H9 (cell line): ENCODE measurements around the gene CCT2. TPM values are rescaled to one million over a fixed set of nuclear protein-coding genes. Genes with fewer than 3 reads are reported as not detected.

Experiments
- DNase-seq: peaks from one replicate; pipeline ENCODE4 v3.0.0-alpha.2; 2017
- H2AFZ ChIP-seq: one replicate; pipeline ENCODE4 v1.6.1; 2013; ENCODE audit warnings: mild to moderate bottlenecking, low read length, control low read depth, moderate library complexity
- H2AK5ac ChIP-seq: 2 replicates; pipeline ENCODE4 v1.6.1; 2013; ENCODE audit warnings: low read length, control low read depth, mixed read lengths; ENCODE audit not compliant: insufficient read length
- H2BK120ac ChIP-seq: one replicate; pipeline ENCODE4 v1.6.1; 2013; ENCODE audit warnings: low read depth, mild to moderate bottlenecking, low read length, control low read depth, inconsistent platforms; ENCODE audit not compliant: poor library complexity, severe bottlenecking
- H2BK12ac ChIP-seq: 2 replicates; pipeline ENCODE4 v1.6.1; 2013; ENCODE audit warnings: low read length, control low read depth, mixed read lengths, low read depth; ENCODE audit not compliant: insufficient read length
- H2BK15ac ChIP-seq: 2 replicates; pipeline ENCODE4 v1.6.1; 2013; ENCODE audit warnings: low read depth, low read length, control low read depth
- H2BK20ac ChIP-seq: one replicate; pipeline ENCODE4 v1.6.1; 2013; ENCODE audit warnings: low read depth, mild to moderate bottlenecking, low read length, control low read depth, inconsistent platforms; ENCODE audit not compliant: poor library complexity, severe bottlenecking
- H2BK5ac ChIP-seq: 2 replicates; pipeline ENCODE4 v1.6.1; 2013; ENCODE audit warnings: low read length, control low read depth, mixed read lengths; ENCODE audit not compliant: insufficient read length
- H3K14ac ChIP-seq: 2 replicates; pipeline ENCODE4 v1.6.1; 2013; ENCODE audit warnings: low read length, control low read depth; ENCODE audit not compliant: insufficient read depth
- H3K18ac ChIP-seq: 2 replicates; pipeline ENCODE4 v1.6.1; 2013; ENCODE audit warnings: low read depth, mild to moderate bottlenecking, mixed read lengths, low read length, control low read depth; ENCODE audit not compliant: insufficient read length
- H3K23ac ChIP-seq: 2 replicates; pipeline ENCODE4 v1.6.1; 2013; ENCODE audit warnings: low read length, control low read depth, mixed read lengths, low read depth; ENCODE audit not compliant: insufficient read length
- H3K23me2 ChIP-seq: 2 replicates; pipeline ENCODE4 v1.6.1; 2013; ENCODE audit warnings: low read depth, mild to moderate bottlenecking, mixed read lengths, low read length, control low read depth; ENCODE audit not compliant: insufficient read length, poor library complexity, severe bottlenecking
- H3K27ac ChIP-seq: 2 replicates; pipeline ENCODE4 v1.5.1; 2013; ENCODE audit warnings: low read length, control low read depth, mixed read lengths, low read depth; ENCODE audit not compliant: insufficient read length
- H3K27me3 ChIP-seq: 2 replicates; pipeline ENCODE4 v1.6.1; 2013; ENCODE audit warnings: low read length, control low read depth, inconsistent platforms; ENCODE audit not compliant: insufficient read depth
- H3K4ac ChIP-seq: 2 replicates; pipeline ENCODE4 v1.6.1; 2013; ENCODE audit warnings: low read depth, mild to moderate bottlenecking, control low read depth, inconsistent platforms, low read length, moderate library complexity
- H3K4me1 ChIP-seq: 2 replicates; pipeline ENCODE4 v1.6.1; 2013; ENCODE audit warnings: low read length, control low read depth, inconsistent platforms; ENCODE audit not compliant: insufficient read depth
- H3K4me2 ChIP-seq: 2 replicates; pipeline ENCODE4 v1.6.1; 2013; ENCODE audit warnings: low read length, control low read depth, mixed read lengths; ENCODE audit not compliant: insufficient read length, insufficient read depth
- H3K56ac ChIP-seq: 2 replicates; pipeline ENCODE4 v1.6.1; 2013; ENCODE audit warnings: low read depth, mild to moderate bottlenecking, mixed read lengths, low read length, control low read depth; ENCODE audit not compliant: insufficient read length
- H3K79me1 ChIP-seq: 2 replicates; pipeline ENCODE4 v1.6.1; 2013; ENCODE audit warnings: low read depth, mild to moderate bottlenecking, moderate library complexity, low read length, control low read depth, inconsistent platforms; ENCODE audit not compliant: insufficient read depth, poor library complexity, severe bottlenecking
- H3K79me2 ChIP-seq: 2 replicates; pipeline ENCODE4 v1.6.1; 2013; ENCODE audit warnings: low read length, control low read depth, inconsistent platforms; ENCODE audit not compliant: insufficient read depth
- H3K9ac ChIP-seq: 2 replicates; pipeline ENCODE4 v1.6.1; 2013; ENCODE audit warnings: low read length, control low read depth, mixed read lengths; ENCODE audit not compliant: insufficient read length; ENCODE audit errors: extremely low read depth
- H3K9me3 ChIP-seq: one replicate; pipeline ENCODE4 v1.6.1; 2013; ENCODE audit warnings: low read depth, low read length, inconsistent platforms; ENCODE audit not compliant: control insufficient read depth
- H3T11ph ChIP-seq: one replicate; pipeline ENCODE4 v1.6.1; 2013; ENCODE audit warnings: mild to moderate bottlenecking, low read length, control low read depth, inconsistent platforms
- H4K20me1 ChIP-seq: one replicate; pipeline ENCODE4 v1.6.1; 2013; ENCODE audit not compliant: control insufficient read depth, insufficient read length, insufficient read depth
- H4K5ac ChIP-seq: 2 replicates; pipeline ENCODE4 v1.6.1; 2013; ENCODE audit warnings: low read depth, mild to moderate bottlenecking, mixed read lengths, low read length, control low read depth; ENCODE audit not compliant: insufficient read length
- H4K8ac ChIP-seq: replicated peaks from 2 replicates; pipeline ENCODE4 v1.6.1; 2013; ENCODE audit warnings: low read length, control low read depth, mixed read lengths, low read depth; ENCODE audit not compliant: insufficient read length
- H4K91ac ChIP-seq: 2 replicates; pipeline ENCODE4 v1.6.1; 2013; ENCODE audit warnings: low read depth, mild to moderate bottlenecking, moderate library complexity, mixed read lengths, low read length, control low read depth; ENCODE audit not compliant: insufficient read length
- H3K27ac Mint-ChIP-seq, 3 experiments: 2 replicates in 2 of 3; 3 replicates in 1 of 3; pipeline ENCODE4 v1.8.0; 2020 to 2021; ENCODE audit warnings: mixed read lengths in 3 of 3, mild to moderate bottlenecking in 1 of 3, moderate library complexity in 1 of 3
- H3K27me3 Mint-ChIP-seq: 2 replicates; pipeline ENCODE4 v1.8.0; 2021; ENCODE audit warnings: low read depth, mild to moderate bottlenecking, moderate library complexity, mixed read lengths
- H3K36me3 Mint-ChIP-seq, 3 experiments: 2 replicates in 2 of 3; 3 replicates in 1 of 3; pipeline ENCODE4 v1.8.0; 2020 to 2021; ENCODE audit warnings: low read depth in 3 of 3, mixed read lengths in 3 of 3; ENCODE audit not compliant: insufficient read depth in 1 of 3
- H3K4me1 Mint-ChIP-seq, 2 experiments: 2 replicates each; pipeline ENCODE4 v1.8.0; 2020; ENCODE audit warnings: mixed read lengths in 2 of 2
- H3K4me3 Mint-ChIP-seq, 2 experiments: 2 replicates in 1 of 2; 3 replicates in 1 of 2; pipeline ENCODE4 v1.8.0; 2020 to 2021; ENCODE audit warnings: mild to moderate bottlenecking in 2 of 2, mixed read lengths in 2 of 2, moderate library complexity in 1 of 2
- H3K9me3 Mint-ChIP-seq, 2 experiments: 2 replicates in 1 of 2; 3 replicates in 1 of 2; pipeline ENCODE4 v1.8.0; 2020; ENCODE audit warnings: mild to moderate bottlenecking in 2 of 2, mixed read lengths in 2 of 2, moderate library complexity in 1 of 2
- WGBS: extraction: QIAGEN DNeasy Blood & Tissue Kit; methylation state at CpG from one replicate; pipeline ENCODE4 v1.1.7; 2013; ENCODE audit warnings: missing lambda C conversion rate, low lambda C conversion rate, mixed read lengths; ENCODE audit not compliant: insufficient read length; ENCODE audit errors: extremely low coverage; 5-methylcytosine and 5-hydroxymethylcytosine counted together
- total RNA-seq: library from RNA; stranded (reverse); gene quantifications from 2 replicates; pipeline ENCODE4 v1.2.1, GENCODE V29; 2021
- TF ChIP-seq, protein P1 (sequence below): fragments of 200-600 bp; sonication (generic); conservative IDR thresholded peaks from 3 replicates; pipeline ENCODE4 v1.8.0; 2021; ENCODE audit warnings: antibody characterized with exemption, mild to moderate bottlenecking

The CCT2 gene
- total RNA-seq, 1 experiment from 2014 or later: 405 TPM

DNA sequence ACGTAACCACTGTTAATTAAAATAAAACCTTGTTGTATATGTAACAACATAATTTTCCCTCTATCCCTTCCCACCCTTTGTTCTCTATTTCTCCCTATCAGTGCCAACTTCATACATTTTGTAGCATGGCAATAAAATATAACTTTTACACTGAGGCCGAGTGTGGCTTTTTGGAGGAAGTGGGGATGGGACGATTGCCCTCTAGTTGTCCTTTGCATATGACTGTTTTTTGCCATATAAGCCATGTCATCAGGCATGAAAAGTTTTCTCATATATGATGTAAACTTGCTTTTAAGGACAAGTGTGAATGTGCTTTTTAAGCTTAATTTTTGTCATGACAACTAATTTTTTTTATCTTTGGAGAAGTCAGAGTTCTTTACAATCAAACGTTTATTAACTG, 6.2 kb upstream of the CCT2 start:
- H2BK120ac ChIP-seq: no peak overlapping the region
- no peak overlapping the region for H3K18ac ChIP-seq
- no peak overlapping the region for H2BK5ac ChIP-seq
- no peak overlapping the region for H3K27ac ChIP-seq
- H3K9me3 ChIP-seq: no peaks in the 10 kb centered on the region
- WGBS: no CpG with 5 or more reads among the region's 4 CpGs
- H2BK15ac ChIP-seq: no peak overlapping the region
- Mint-ChIP-seq H3K9me3 (no peaks in the 10 kb centered on the region), H3K27me3 (no peaks in the 10 kb centered on the region), H3K36me3 (peaks cover 6 to 17% (median 16%) of the 10 kb centered on the region in 3 experiments; a peak in 6 of 7 replicates), H3K27ac (no peak overlapping the region), H3K4me3 (no peak overlapping the region), H3K4me1 (peaks cover 10 to 11% of the 10 kb centered on the region in 2 experiments)
- no peaks in the 10 kb centered on the region for H3K27me3 ChIP-seq
- DNase-seq: no peak
- no peak overlapping the region for H2BK20ac ChIP-seq
- no peak overlapping the region for H4K91ac ChIP-seq
- H3T11ph ChIP-seq: no peak overlapping the region
- H4K5ac ChIP-seq: no peak overlapping the region
- no peak overlapping the region for H2AFZ ChIP-seq
- H3K4ac ChIP-seq: no peak overlapping the region
- no peak overlapping the region for H2AK5ac ChIP-seq
- no peaks in the 10 kb centered on the region for H3K4me1 ChIP-seq
- no peak overlapping the region for H4K8ac ChIP-seq
- H3K79me1 ChIP-seq: no peaks in the 10 kb centered on the region
- H3K9ac ChIP-seq: no peak overlapping the region
- no peak overlapping the region for H2BK12ac ChIP-seq
- H3K14ac ChIP-seq: no peak overlapping the region
- no peak overlapping the region for H3K23ac ChIP-seq
- H3K23me2 ChIP-seq: no peaks in the 10 kb centered on the region
- no peak overlapping the region for H3K56ac ChIP-seq
- H3K4me2 ChIP-seq: no peak overlapping the region
- TF ChIP-seq, protein P1, sequence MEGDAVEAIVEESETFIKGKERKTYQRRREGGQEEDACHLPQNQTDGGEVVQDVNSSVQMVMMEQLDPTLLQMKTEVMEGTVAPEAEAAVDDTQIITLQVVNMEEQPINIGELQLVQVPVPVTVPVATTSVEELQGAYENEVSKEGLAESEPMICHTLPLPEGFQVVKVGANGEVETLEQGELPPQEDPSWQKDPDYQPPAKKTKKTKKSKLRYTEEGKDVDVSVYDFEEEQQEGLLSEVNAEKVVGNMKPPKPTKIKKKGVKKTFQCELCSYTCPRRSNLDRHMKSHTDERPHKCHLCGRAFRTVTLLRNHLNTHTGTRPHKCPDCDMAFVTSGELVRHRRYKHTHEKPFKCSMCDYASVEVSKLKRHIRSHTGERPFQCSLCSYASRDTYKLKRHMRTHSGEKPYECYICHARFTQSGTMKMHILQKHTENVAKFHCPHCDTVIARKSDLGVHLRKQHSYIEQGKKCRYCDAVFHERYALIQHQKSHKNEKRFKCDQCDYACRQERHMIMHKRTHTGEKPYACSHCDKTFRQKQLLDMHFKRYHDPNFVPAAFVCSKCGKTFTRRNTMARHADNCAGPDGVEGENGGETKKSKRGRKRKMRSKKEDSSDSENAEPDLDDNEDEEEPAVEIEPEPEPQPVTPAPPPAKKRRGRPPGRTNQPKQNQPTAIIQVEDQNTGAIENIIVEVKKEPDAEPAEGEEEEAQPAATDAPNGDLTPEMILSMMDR: no peak
- H3K79me2 ChIP-seq: no peaks in the 10 kb centered on the region
- H4K20me1 ChIP-seq: no peaks in the 10 kb centered on the region
